Measurements from ENCODE around the gene LRIT3. TPM values are rescaled to one million over a fixed set of nuclear protein-coding genes. Genes with fewer than 3 reads are reported as not detected.

Gene LRIT3
- total RNA-seq, 2 donors from 2014 or later: 0.85 to 1.4 TPM

DNA sequence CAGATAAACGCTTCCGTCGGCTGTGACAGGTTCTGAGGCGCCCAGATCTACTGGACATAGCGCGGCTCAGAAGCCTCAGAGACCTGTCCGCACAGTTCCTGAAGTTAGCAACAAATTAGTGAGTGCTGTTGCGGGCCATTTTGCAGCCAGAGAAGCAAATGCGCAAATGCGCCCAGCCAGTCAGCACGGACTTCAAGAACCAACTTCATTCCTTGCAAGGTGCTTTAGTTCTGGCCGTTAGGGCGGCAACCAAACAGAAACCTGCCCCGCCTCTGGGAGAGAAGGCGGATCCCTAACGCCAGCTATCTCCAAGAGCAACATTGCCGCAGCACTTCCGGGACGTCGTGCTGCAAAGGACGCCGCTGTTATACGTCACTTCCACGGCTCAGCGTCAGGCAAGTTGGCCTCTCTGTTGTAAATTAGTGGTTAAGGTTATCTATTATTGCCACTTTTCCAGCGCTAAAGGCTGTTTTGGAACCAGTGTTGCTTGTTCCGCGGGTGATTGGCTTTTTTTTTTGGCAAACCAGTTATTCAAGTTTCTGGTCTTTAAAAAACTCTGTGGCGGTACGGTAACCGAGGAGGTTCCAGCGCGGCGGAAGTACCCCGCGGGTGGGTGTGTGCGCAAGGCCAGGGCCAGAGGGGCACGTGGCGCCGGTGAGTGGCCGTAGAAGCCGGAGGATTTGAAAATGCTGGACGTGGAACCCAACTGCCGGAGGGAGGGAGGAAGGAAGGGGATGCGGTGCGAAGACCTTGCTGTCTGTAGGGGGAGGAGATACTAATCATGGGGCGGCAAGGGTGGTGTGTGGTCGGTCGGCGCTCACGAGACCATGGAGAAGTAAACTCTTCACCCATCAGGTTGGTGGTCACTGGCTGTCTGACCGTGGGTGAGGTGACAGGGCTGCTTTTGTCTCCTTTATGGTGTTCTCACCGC, 32.5 kb upstream of the LRIT3 start, which contains the start of gene GAR1:
Gene GAR1 (plus strand): TSS at position 612 of the 931 bp plus-strand sequence. CDS start 403 bp downstream, outside the sequence.
- Histone ChIP-seq H3K4me1 (ENCODE audit: control insufficient read depth in 1 of 2, low read depth in 2 of 2) (peaks cover 11 to 18% of the 10 kb centered on the region in 2 donors), H3K4me3 (peak within 1 kb of the TSS; percentile 94), H3K36me3 (no peaks in the 10 kb centered on the region), H3K27me3 (replicated peaks; ENCODE audit: insufficient read depth) (no peaks in the 10 kb centered on the region), H3K27ac (peak within 1 kb of the TSS; percentile 84 to 85), H3K9me3 (no peaks in the 10 kb centered on the region)
- TF ChIP-seq, protein P1, sequence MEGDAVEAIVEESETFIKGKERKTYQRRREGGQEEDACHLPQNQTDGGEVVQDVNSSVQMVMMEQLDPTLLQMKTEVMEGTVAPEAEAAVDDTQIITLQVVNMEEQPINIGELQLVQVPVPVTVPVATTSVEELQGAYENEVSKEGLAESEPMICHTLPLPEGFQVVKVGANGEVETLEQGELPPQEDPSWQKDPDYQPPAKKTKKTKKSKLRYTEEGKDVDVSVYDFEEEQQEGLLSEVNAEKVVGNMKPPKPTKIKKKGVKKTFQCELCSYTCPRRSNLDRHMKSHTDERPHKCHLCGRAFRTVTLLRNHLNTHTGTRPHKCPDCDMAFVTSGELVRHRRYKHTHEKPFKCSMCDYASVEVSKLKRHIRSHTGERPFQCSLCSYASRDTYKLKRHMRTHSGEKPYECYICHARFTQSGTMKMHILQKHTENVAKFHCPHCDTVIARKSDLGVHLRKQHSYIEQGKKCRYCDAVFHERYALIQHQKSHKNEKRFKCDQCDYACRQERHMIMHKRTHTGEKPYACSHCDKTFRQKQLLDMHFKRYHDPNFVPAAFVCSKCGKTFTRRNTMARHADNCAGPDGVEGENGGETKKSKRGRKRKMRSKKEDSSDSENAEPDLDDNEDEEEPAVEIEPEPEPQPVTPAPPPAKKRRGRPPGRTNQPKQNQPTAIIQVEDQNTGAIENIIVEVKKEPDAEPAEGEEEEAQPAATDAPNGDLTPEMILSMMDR (IDR thresholded peaks at IDR 0.05): no peak
- ATAC-seq (ENCODE audit: insufficient number of reproducible peaks, low FRiP score, low read depth): peak; percentile 87
- peak; percentile 61 for DNase-seq (ENCODE audit: low spot score)

DNA sequence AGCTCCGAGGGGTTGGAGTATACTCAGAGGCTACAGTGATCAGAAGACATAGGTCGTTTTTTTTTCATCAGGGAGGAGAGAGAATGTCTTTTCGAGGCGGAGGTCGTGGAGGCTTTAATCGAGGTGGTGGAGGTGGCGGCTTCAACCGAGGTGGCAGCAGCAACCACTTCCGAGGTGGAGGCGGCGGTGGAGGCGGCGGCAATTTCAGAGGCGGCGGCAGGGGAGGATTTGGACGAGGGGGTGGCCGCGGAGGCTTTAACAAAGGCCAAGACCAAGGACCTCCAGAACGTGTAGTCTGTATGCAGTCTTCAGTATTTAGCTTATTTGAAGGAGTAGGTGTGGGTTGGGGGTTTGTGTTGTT, 31.8 kb upstream of the LRIT3 start:
- H3K9me3 ChIP-seq: no peaks in the 10 kb centered on the region
- H3K27ac ChIP-seq: peak overlapping the region; percentile 84 to 85
- DNase-seq (ENCODE audit: low spot score): no peak
- no peak for ATAC-seq (ENCODE audit: insufficient number of reproducible peaks, low FRiP score, low read depth)
- H3K4me1 ChIP-seq (ENCODE audit: control insufficient read depth in 1 of 2, low read depth in 2 of 2): peaks cover 11 to 18% of the 10 kb centered on the region in 2 donors
- no peaks in the 10 kb centered on the region for H3K27me3 ChIP-seq (replicated peaks; ENCODE audit: insufficient read depth)
- H3K4me3 ChIP-seq: peak overlapping the region; percentile 94
- TF ChIP-seq, protein P1 (IDR thresholded peaks at IDR 0.05): no peak
- H3K36me3 ChIP-seq: no peaks in the 10 kb centered on the region

DNA sequence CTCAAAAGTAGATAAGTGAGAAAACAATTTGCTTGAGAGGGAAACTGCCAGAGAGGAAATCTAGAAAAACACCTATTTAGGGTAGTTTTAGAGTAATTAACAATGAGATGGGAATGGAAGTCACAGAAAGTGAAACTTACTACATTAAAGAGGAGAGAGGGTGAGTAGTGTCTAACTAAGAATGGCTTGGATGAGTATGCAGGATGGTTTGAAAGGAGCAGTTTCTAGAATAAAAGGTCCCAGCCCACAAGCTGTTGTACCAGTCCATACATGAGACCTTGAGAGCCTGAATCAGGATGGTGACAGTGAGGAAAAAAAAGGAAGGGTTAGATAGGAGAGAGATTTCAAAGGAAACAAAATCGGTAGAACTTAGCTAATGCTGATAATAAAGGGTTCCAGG, 31.0 kb upstream of the LRIT3 start:
- Histone ChIP-seq H3K4me3 (peak overlapping the region; percentile 94), H3K27me3 (replicated peaks; ENCODE audit: insufficient read depth) (no peaks in the 10 kb centered on the region), H3K9me3 (no peaks in the 10 kb centered on the region), H3K27ac (no peak overlapping the region), H3K36me3 (no peaks in the 10 kb centered on the region), H3K4me1 (ENCODE audit: control insufficient read depth in 1 of 2, low read depth in 2 of 2) (peaks cover 11 to 18% of the 10 kb centered on the region in 2 donors)
- TF ChIP-seq, protein P1 (IDR thresholded peaks at IDR 0.05): no peak
- no peak for DNase-seq (ENCODE audit: low spot score)
- ATAC-seq (ENCODE audit: insufficient number of reproducible peaks, low FRiP score, low read depth): no peak

DNA sequence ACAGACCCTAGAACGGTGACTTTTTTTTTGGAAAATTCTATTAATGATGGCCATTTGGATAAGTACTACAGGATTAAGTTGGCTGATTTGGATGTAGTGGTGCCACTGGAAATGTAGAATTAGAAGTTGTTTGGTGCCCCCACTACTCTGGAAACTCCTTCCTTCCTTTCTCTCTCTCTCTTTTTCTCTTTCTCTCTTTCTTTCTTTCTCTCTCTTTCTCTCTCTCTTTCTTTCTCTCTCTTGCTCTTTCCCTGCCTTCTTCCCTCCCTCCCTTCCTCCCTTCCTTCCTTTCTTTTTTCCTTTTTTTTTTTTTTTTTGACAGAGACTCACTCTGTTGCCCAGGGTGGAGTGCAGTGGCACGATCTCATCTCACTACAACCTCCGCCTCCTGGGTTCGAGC, 29.6 kb upstream of the LRIT3 start:
- DNase-seq (ENCODE audit: low spot score) (no peak), ATAC-seq (ENCODE audit: insufficient number of reproducible peaks, low FRiP score, low read depth) (no peak)
- TF ChIP-seq, protein P1 (IDR thresholded peaks at IDR 0.05): no peak
- Histone ChIP-seq H3K4me3 (no peak overlapping the region), H3K36me3 (no peaks in the 10 kb centered on the region), H3K9me3 (no peaks in the 10 kb centered on the region), H3K27me3 (replicated peaks; ENCODE audit: insufficient read depth) (no peaks in the 10 kb centered on the region), H3K27ac (no peak overlapping the region), H3K4me1 (ENCODE audit: control insufficient read depth in 1 of 2, low read depth in 2 of 2) (peaks cover 11 to 18% of the 10 kb centered on the region in 2 donors)

DNA sequence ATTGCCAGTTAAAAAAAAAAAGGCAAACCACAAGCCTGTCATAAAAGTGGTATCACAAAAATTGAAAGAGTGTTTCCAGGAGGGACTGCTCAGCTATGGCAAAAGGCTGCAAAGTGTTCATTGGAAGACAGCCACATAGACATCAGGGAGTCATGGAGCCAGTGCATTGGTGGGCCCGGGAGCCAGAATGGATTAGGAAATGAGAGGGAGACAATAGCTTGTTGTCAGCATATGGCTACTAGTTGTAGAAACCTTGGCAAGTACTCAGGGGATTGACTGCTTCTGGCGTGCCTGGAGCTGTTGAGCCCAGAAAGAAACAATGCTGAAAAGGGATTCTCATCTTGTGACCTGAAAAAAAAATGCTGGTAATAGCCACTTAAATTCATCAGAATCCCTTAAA, 27.3 kb upstream of the LRIT3 start:
- no peak for ATAC-seq (ENCODE audit: insufficient number of reproducible peaks, low FRiP score, low read depth)
- Histone ChIP-seq H3K27me3 (replicated peaks; ENCODE audit: insufficient read depth) (no peaks in the 10 kb centered on the region), H3K4me1 (ENCODE audit: control insufficient read depth in 1 of 2, low read depth in 2 of 2) (peaks cover 11% of the 10 kb centered on the region in 2 donors), H3K36me3 (no peaks in the 10 kb centered on the region), H3K9me3 (no peaks in the 10 kb centered on the region), H3K4me3 (no peak overlapping the region), H3K27ac (no peak overlapping the region)
- TF ChIP-seq, protein P1 (IDR thresholded peaks at IDR 0.05): no peak
- no peak for DNase-seq (ENCODE audit: low spot score)
